ENCODE results near the gene GREB1.

The GREB1 gene

GRCh38 chr2:11563784-11564666 lies 30.2 kb downstream of the GREB1 start:
- DNase-seq, result no peak

- DNase-seq, result no peak
Measured at GRCh38 chr2:11564816-11565567, 31.1 kb downstream of the GREB1 start.

GRCh38 chr2:11566383-11566782 lies 32.5 kb downstream of the GREB1 start:
- no peak for DNase-seq

- DNase-seq, result no peak
Measured at GRCh38 chr2:11567631-11568031, 33.8 kb downstream of the GREB1 start.

- no peak for DNase-seq
Measured at GRCh38 chr2:11568436-11568835, 34.6 kb downstream of the GREB1 start.

GRCh38 chr2:11569636-11570035 lies 35.8 kb downstream of the GREB1 start:
- no peak for DNase-seq

- no peak for DNase-seq
Measured at GRCh38 chr2:11571170-11571569, 37.3 kb downstream of the GREB1 start.

GRCh38 chr2:11572996-11573395 lies 39.2 kb downstream of the GREB1 start:
- no peak for DNase-seq

- no peak for DNase-seq
Measured at GRCh38 chr2:11573418-11574175, 39.8 kb downstream of the GREB1 start.

GRCh38 chr2:11574176-11575046 lies 40.6 kb downstream of the GREB1 start:
- no peak for DNase-seq

GRCh38 chr2:11576398-11576797 lies 42.6 kb downstream of the GREB1 start:
- DNase-seq, result no peak

GRCh38 chr2:11577101-11577883 lies 43.4 kb downstream of the GREB1 start:
- DNase-seq, result no peak

GRCh38 chr2:11578081-11578948 lies 44.5 kb downstream of the GREB1 start:
- DNase-seq, result no peak

GRCh38 chr2:11578986-11579774 lies 45.3 kb downstream of the GREB1 start:
- no peak for DNase-seq

- no peak for DNase-seq
Measured at GRCh38 chr2:11579867-11580659, 46.2 kb downstream of the GREB1 start.

- DNase-seq, result no peak
Measured at GRCh38 chr2:11580697-11581096, 46.9 kb downstream of the GREB1 start.

- no peak for DNase-seq
Measured at GRCh38 chr2:11581124-11581796, 47.4 kb downstream of the GREB1 start.

Data from activated CD4-positive, alpha-beta T cell treated with anti-CD3 and anti-CD28 coated beads for 1 hour (primary cell).